H9 (cell line): ENCODE measurements around the gene CDH13. TPM values are rescaled to one million over a fixed set of nuclear protein-coding genes. Genes with fewer than 3 reads are reported as not detected.

Experiments
- DNase-seq: peaks from one replicate; pipeline ENCODE4 v3.0.0-alpha.2; 2017
- H2AFZ ChIP-seq: one replicate; pipeline ENCODE4 v1.6.1; 2013; ENCODE audit warnings: mild to moderate bottlenecking, low read length, control low read depth, moderate library complexity
- H2AK5ac ChIP-seq: 2 replicates; pipeline ENCODE4 v1.6.1; 2013; ENCODE audit warnings: low read length, control low read depth, mixed read lengths; ENCODE audit not compliant: insufficient read length
- H2BK120ac ChIP-seq: one replicate; pipeline ENCODE4 v1.6.1; 2013; ENCODE audit warnings: low read depth, mild to moderate bottlenecking, low read length, control low read depth, inconsistent platforms; ENCODE audit not compliant: poor library complexity, severe bottlenecking
- H2BK12ac ChIP-seq: 2 replicates; pipeline ENCODE4 v1.6.1; 2013; ENCODE audit warnings: low read length, control low read depth, mixed read lengths, low read depth; ENCODE audit not compliant: insufficient read length
- H2BK15ac ChIP-seq: 2 replicates; pipeline ENCODE4 v1.6.1; 2013; ENCODE audit warnings: low read depth, low read length, control low read depth
- H2BK20ac ChIP-seq: one replicate; pipeline ENCODE4 v1.6.1; 2013; ENCODE audit warnings: low read depth, mild to moderate bottlenecking, low read length, control low read depth, inconsistent platforms; ENCODE audit not compliant: poor library complexity, severe bottlenecking
- H2BK5ac ChIP-seq: 2 replicates; pipeline ENCODE4 v1.6.1; 2013; ENCODE audit warnings: low read length, control low read depth, mixed read lengths; ENCODE audit not compliant: insufficient read length
- H3K14ac ChIP-seq: 2 replicates; pipeline ENCODE4 v1.6.1; 2013; ENCODE audit warnings: low read length, control low read depth; ENCODE audit not compliant: insufficient read depth
- H3K18ac ChIP-seq: 2 replicates; pipeline ENCODE4 v1.6.1; 2013; ENCODE audit warnings: low read depth, mild to moderate bottlenecking, mixed read lengths, low read length, control low read depth; ENCODE audit not compliant: insufficient read length
- H3K23ac ChIP-seq: 2 replicates; pipeline ENCODE4 v1.6.1; 2013; ENCODE audit warnings: low read length, control low read depth, mixed read lengths, low read depth; ENCODE audit not compliant: insufficient read length
- H3K23me2 ChIP-seq: 2 replicates; pipeline ENCODE4 v1.6.1; 2013; ENCODE audit warnings: low read depth, mild to moderate bottlenecking, mixed read lengths, low read length, control low read depth; ENCODE audit not compliant: insufficient read length, poor library complexity, severe bottlenecking
- H3K27ac ChIP-seq: 2 replicates; pipeline ENCODE4 v1.5.1; 2013; ENCODE audit warnings: low read length, control low read depth, mixed read lengths, low read depth; ENCODE audit not compliant: insufficient read length
- H3K27me3 ChIP-seq: 2 replicates; pipeline ENCODE4 v1.6.1; 2013; ENCODE audit warnings: low read length, control low read depth, inconsistent platforms; ENCODE audit not compliant: insufficient read depth
- H3K4ac ChIP-seq: 2 replicates; pipeline ENCODE4 v1.6.1; 2013; ENCODE audit warnings: low read depth, mild to moderate bottlenecking, control low read depth, inconsistent platforms, low read length, moderate library complexity
- H3K4me1 ChIP-seq: 2 replicates; pipeline ENCODE4 v1.6.1; 2013; ENCODE audit warnings: low read length, control low read depth, inconsistent platforms; ENCODE audit not compliant: insufficient read depth
- H3K4me2 ChIP-seq: 2 replicates; pipeline ENCODE4 v1.6.1; 2013; ENCODE audit warnings: low read length, control low read depth, mixed read lengths; ENCODE audit not compliant: insufficient read length, insufficient read depth
- H3K56ac ChIP-seq: 2 replicates; pipeline ENCODE4 v1.6.1; 2013; ENCODE audit warnings: low read depth, mild to moderate bottlenecking, mixed read lengths, low read length, control low read depth; ENCODE audit not compliant: insufficient read length
- H3K79me1 ChIP-seq: 2 replicates; pipeline ENCODE4 v1.6.1; 2013; ENCODE audit warnings: low read depth, mild to moderate bottlenecking, moderate library complexity, low read length, control low read depth, inconsistent platforms; ENCODE audit not compliant: insufficient read depth, poor library complexity, severe bottlenecking
- H3K79me2 ChIP-seq: 2 replicates; pipeline ENCODE4 v1.6.1; 2013; ENCODE audit warnings: low read length, control low read depth, inconsistent platforms; ENCODE audit not compliant: insufficient read depth
- H3K9ac ChIP-seq: 2 replicates; pipeline ENCODE4 v1.6.1; 2013; ENCODE audit warnings: low read length, control low read depth, mixed read lengths; ENCODE audit not compliant: insufficient read length; ENCODE audit errors: extremely low read depth
- H3K9me3 ChIP-seq: one replicate; pipeline ENCODE4 v1.6.1; 2013; ENCODE audit warnings: low read depth, low read length, inconsistent platforms; ENCODE audit not compliant: control insufficient read depth
- H3T11ph ChIP-seq: one replicate; pipeline ENCODE4 v1.6.1; 2013; ENCODE audit warnings: mild to moderate bottlenecking, low read length, control low read depth, inconsistent platforms
- H4K20me1 ChIP-seq: one replicate; pipeline ENCODE4 v1.6.1; 2013; ENCODE audit not compliant: control insufficient read depth, insufficient read length, insufficient read depth
- H4K5ac ChIP-seq: 2 replicates; pipeline ENCODE4 v1.6.1; 2013; ENCODE audit warnings: low read depth, mild to moderate bottlenecking, mixed read lengths, low read length, control low read depth; ENCODE audit not compliant: insufficient read length
- H4K8ac ChIP-seq: replicated peaks from 2 replicates; pipeline ENCODE4 v1.6.1; 2013; ENCODE audit warnings: low read length, control low read depth, mixed read lengths, low read depth; ENCODE audit not compliant: insufficient read length
- H4K91ac ChIP-seq: 2 replicates; pipeline ENCODE4 v1.6.1; 2013; ENCODE audit warnings: low read depth, mild to moderate bottlenecking, moderate library complexity, mixed read lengths, low read length, control low read depth; ENCODE audit not compliant: insufficient read length
- H3K27ac Mint-ChIP-seq, 3 experiments: 2 replicates in 2 of 3; 3 replicates in 1 of 3; pipeline ENCODE4 v1.8.0; 2020 to 2021; ENCODE audit warnings: mixed read lengths in 3 of 3, mild to moderate bottlenecking in 1 of 3, moderate library complexity in 1 of 3
- H3K27me3 Mint-ChIP-seq: 2 replicates; pipeline ENCODE4 v1.8.0; 2021; ENCODE audit warnings: low read depth, mild to moderate bottlenecking, moderate library complexity, mixed read lengths
- H3K36me3 Mint-ChIP-seq, 3 experiments: 2 replicates in 2 of 3; 3 replicates in 1 of 3; pipeline ENCODE4 v1.8.0; 2020 to 2021; ENCODE audit warnings: low read depth in 3 of 3, mixed read lengths in 3 of 3; ENCODE audit not compliant: insufficient read depth in 1 of 3
- H3K4me1 Mint-ChIP-seq, 2 experiments: 2 replicates each; pipeline ENCODE4 v1.8.0; 2020; ENCODE audit warnings: mixed read lengths in 2 of 2
- H3K4me3 Mint-ChIP-seq, 2 experiments: 2 replicates in 1 of 2; 3 replicates in 1 of 2; pipeline ENCODE4 v1.8.0; 2020 to 2021; ENCODE audit warnings: mild to moderate bottlenecking in 2 of 2, mixed read lengths in 2 of 2, moderate library complexity in 1 of 2
- H3K9me3 Mint-ChIP-seq, 2 experiments: 2 replicates in 1 of 2; 3 replicates in 1 of 2; pipeline ENCODE4 v1.8.0; 2020; ENCODE audit warnings: mild to moderate bottlenecking in 2 of 2, mixed read lengths in 2 of 2, moderate library complexity in 1 of 2
- WGBS: extraction: QIAGEN DNeasy Blood & Tissue Kit; methylation state at CpG from one replicate; pipeline ENCODE4 v1.1.7; 2013; ENCODE audit warnings: missing lambda C conversion rate, low lambda C conversion rate, mixed read lengths; ENCODE audit not compliant: insufficient read length; ENCODE audit errors: extremely low coverage; 5-methylcytosine and 5-hydroxymethylcytosine counted together
- total RNA-seq: library from RNA; stranded (reverse); gene quantifications from 2 replicates; pipeline ENCODE4 v1.2.1, GENCODE V29; 2021
- TF ChIP-seq, protein P1 (sequence below): fragments of 200-600 bp; sonication (generic); conservative IDR thresholded peaks from 3 replicates; pipeline ENCODE4 v1.8.0; 2021; ENCODE audit warnings: antibody characterized with exemption, mild to moderate bottlenecking

Gene CDH13
- total RNA-seq, 1 experiment from 2014 or later, result 1.5 TPM

GRCh38 chr16:83021045-83021444 is 394.3 kb downstream of the CDH13 start:
- Histone ChIP-seq H4K8ac (no peak overlapping the region), H3K4me1 (no peaks in the 10 kb centered on the region), H3K4ac (no peak overlapping the region), H4K5ac (no peak overlapping the region), H3T11ph (no peak overlapping the region), H3K27me3 (no peaks in the 10 kb centered on the region), H3K18ac (no peak overlapping the region), H2AK5ac (no peak overlapping the region), H3K56ac (no peak overlapping the region), H2BK20ac (no peak overlapping the region), H2BK5ac (no peak overlapping the region), H3K27ac (no peak overlapping the region), H3K4me2 (no peak overlapping the region), H3K14ac (no peak overlapping the region), H2BK15ac (no peak overlapping the region), H2BK12ac (no peak overlapping the region), H3K79me1 (no peaks in the 10 kb centered on the region), H4K20me1 (no peaks in the 10 kb centered on the region), H2BK120ac (no peak overlapping the region), H3K9me3 (no peaks in the 10 kb centered on the region), H3K23me2 (no peaks in the 10 kb centered on the region), H3K79me2 (no peaks in the 10 kb centered on the region), H3K23ac (no peak overlapping the region), H2AFZ (no peak overlapping the region), H3K9ac (no peak overlapping the region), H4K91ac (no peak overlapping the region)
- no peak for DNase-seq
- TF ChIP-seq, protein P1, sequence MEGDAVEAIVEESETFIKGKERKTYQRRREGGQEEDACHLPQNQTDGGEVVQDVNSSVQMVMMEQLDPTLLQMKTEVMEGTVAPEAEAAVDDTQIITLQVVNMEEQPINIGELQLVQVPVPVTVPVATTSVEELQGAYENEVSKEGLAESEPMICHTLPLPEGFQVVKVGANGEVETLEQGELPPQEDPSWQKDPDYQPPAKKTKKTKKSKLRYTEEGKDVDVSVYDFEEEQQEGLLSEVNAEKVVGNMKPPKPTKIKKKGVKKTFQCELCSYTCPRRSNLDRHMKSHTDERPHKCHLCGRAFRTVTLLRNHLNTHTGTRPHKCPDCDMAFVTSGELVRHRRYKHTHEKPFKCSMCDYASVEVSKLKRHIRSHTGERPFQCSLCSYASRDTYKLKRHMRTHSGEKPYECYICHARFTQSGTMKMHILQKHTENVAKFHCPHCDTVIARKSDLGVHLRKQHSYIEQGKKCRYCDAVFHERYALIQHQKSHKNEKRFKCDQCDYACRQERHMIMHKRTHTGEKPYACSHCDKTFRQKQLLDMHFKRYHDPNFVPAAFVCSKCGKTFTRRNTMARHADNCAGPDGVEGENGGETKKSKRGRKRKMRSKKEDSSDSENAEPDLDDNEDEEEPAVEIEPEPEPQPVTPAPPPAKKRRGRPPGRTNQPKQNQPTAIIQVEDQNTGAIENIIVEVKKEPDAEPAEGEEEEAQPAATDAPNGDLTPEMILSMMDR, result no peak
- H3K27me3 Mint-ChIP-seq, result no peaks in the 10 kb centered on the region; the same call in 1 of the 2 replicates
- H3K9me3 Mint-ChIP-seq, result peaks cover 0 to 4% of the 10 kb centered on the region in 2 experiments; a peak in 2 of 5 replicates
- H3K4me1 Mint-ChIP-seq, result no peaks in the 10 kb centered on the region
- no peak overlapping the region for H3K4me3 Mint-ChIP-seq
- WGBS, result no CpG with 5 or more reads among the region's 6 CpGs
- H3K36me3 Mint-ChIP-seq, result no peaks in the 10 kb centered on the region
- no peak overlapping the region for H3K27ac Mint-ChIP-seq
